Glomerular visceral epithelial cell (primary cell): Measurements from ENCODE around the gene DNAJB8.
A peak's percentile ranks its signal among the peaks of the same experiment; 100 is the strongest.

ENCODE experiments used
- DNase-seq: peaks from one replicate; pipeline ENCODE4 v3.0.0-alpha.2; 2016; ENCODE audit errors: extremely low spot score

DNAJB8 gene

DNA sequence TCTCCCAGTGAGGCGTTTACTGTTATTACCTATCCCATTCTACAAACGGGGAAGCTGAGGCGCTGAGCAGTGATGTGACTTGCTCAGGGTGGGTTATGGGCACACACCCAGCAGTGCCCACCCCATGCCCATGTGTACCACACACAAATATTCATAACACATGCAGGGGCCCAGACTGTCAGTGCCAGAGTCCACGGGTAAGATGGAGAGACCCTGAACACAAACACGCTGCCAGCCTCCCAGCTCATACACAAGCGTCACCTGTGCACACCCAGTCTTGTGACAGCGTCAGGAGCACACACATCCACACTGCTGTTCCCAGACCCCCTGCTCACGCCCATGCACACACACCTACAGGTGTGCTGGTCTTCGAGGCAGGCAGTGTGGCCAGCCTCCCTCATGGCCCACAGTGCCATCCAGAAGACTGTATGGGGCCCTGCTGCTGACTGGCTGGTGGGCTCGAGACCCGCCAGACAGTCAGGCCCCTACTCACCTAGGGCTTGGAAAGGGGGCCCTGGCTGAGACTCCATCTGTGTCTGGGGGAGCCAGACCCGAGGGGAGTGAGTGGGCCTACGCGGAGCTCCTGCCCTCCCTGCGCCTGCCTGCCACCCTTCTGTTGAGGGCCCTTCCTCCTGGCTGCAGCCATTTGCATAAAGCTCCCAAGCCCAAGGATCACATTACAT, 39.4 kb downstream of the DNAJB8 start:
- DNase-seq, result no peak

DNA sequence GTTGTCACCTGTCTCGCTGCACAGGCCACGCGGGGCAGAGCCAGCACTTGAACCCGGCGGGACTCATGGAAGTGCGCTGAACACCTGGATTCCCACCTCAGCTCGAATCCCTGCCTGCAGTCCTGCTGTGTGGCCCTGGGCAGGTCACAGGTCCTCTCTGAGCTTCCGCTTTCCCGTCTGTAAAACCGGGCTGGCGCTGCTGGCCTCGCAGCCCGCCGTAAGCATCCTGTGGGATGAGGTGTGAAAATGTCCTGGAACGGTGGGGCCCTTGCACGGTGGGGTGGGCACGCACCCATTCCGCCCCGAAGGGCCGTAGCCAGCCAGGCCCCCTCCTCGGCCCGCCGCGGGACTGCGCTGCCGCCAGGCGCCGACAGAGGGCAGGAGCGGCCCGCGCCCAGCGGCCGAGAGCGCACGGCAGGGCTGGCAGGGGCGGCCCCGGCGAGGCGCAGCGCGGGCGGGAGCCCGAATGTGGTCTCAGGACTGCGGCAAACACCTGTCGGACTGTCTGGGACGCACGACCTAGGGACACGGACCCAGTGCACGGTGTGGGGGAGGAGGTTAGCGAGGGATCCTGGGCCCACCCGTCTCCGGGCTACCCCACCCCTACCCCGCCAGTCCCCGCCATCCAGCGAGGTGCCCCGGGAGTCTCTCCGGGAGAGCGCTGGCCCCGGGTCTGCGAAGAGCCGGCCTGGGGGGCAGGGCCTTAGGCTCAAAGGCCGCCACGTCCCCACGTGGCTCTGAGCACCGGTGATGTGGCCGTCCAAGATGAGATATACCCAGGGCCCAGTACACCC, 40.4 kb downstream of the DNAJB8 start:
- DNase-seq, result peak; percentile 40

DNA sequence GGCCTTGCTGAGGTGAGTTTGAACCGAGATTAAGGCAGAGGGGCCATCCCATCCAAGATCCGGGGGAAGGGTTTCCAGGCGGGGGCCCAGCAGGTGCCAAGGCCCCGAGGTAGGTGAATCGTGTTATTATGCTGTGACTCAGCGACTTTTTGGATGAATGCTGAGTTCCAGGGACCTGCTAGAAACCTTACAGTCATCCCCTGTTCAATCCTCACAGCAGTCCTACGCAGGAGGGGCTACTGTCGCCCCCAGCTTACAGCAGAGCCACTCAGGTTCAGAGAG, 40.9 kb downstream of the DNAJB8 start:
- no peak for DNase-seq

DNA sequence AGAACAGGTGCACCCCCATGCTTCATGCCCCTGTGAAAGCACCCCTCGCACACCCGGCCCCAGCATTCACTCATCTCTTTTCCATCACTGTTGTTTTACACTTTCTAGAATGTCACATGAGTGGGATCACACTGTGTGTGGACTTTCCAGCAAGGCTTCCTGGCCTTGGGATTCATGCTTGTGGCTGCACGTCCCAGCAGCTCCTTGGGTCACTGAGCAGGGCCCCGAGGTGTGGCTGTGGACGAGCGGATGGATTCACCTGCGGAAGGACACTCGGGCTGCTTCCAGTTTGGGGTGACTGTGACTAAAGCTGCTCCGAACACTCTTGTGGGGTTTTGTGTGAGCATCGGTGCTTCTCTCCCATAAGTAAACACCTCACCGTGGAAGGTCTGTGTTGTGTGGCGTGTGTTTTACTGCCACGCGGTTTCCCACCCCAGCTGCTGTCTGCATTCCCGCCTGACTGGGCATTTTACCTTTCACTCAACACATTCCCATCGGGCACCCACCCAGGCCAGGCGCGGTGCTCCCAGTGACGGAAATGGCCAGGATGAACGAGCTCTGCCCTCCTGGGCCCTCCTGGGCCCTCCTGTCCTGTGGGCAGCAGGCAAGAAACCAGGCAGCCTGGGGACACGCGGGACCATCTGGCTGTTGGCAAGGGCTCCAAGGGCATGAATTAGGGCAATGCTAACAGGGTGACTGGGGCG, 41.4 kb downstream of the DNAJB8 start:
- DNase-seq, result no peak

DNA sequence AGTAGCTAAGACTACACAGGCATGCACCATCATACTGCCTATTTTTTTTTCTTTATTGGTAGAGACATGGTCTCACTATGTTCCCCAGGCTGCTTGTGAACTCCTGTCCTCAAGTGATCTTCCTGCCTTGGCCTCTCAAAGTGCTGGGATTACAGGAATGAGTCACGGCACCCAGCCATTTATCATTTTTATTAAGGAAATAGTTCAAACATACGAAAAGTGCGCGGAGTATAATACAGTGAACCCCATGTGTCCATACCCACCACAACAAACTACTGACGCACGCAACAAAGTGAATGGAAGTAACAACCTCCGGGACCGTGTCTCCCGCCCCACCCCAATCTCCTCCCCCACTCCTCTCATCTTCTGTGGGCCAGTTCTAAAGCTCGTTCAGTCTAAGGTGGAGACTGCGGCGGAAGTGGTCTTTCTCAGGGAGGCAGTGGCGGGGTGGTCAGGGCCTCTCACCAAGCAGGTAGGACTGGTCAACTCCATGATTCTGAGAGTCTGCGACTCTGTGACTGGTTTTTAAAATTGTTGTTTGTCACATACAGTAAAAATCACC, 42.1 kb downstream of the DNAJB8 start:
- DNase-seq, result no peak

DNA sequence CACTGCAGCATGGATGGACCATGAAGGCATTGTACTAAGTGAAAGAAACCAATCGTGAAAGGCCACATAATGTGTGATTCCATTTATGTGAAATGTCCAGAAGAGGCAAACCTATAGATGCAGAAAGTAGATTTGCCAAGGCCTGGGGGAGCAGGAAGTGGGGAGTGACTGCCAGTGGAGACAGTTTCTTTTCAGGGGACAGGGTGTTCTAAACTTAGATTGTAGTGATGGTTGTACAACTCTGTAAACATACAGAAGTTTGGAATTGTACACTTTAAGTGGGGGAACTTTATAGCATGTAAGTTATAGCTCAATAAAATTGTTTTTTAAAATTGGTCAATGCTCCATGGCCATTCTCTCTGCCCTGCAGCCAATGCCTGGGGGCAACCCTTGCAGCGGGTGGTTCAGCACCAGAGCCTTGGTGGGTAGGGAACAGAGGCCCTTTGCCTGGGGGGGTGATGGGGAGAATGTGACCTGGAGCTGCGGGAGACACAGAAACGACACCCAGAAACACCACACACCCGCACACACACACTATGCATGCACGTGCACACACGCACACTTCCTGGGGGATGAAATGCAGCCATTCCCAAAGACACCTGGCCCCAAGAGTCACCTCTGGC, 43.1 kb downstream of the DNAJB8 start:
- DNase-seq, result no peak

DNA sequence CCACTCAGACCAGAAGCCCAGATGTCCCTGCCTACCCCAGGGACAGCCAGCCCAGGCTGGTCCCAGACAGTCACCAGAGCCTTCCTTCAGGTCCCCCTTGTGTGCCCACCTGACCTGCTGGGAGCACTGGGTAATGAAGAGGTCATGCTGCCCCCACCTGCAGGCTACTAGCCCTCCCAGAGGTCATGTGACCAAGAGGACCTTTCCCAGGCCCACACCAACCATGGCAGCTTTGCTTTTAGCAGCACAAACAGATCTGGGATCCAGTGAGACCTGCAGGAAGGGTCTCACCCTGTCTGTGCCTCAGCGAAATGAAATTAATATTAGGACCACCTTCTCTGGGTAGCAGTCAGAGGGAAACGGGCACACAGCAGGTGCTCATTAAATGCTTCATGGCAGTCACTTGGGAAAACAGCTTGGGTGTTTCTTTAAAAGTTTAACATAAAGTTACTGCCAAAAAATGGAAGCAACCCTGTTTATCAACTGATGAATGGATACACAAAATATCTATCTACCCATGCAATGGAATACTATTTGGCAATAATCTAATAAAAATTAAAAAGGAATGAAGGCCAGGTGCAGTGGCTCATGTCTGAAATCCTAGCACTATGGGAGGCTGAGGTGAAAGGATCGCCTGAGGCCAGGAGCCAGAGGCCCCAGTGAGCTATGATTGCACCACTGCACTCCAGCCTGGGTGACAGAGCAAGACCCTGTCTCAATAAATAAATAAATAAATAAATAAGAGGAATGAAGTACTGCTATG, 43.7 kb downstream of the DNAJB8 start:
- DNase-seq, result no peak

DNA sequence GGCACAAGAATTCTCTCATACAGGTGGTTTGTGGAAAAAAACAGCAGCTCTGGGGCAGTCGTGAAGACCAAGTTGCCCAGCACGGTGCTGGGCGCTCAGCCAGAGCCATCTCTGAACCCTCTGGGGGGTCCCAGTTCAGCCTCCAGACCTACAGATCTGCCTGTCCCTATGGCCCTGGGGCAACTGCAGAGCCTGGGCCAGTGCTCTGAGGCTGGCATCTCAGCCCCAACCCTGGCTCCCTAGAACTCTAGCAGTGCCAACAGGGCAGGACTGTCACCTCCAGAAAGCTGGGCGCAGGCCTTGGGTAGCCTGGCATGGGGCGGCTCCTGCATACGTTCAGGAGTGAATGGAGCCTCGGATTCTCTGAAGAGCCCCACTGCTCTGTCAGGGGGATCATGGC, 44.7 kb downstream of the DNAJB8 start:
- no peak for DNase-seq

DNA sequence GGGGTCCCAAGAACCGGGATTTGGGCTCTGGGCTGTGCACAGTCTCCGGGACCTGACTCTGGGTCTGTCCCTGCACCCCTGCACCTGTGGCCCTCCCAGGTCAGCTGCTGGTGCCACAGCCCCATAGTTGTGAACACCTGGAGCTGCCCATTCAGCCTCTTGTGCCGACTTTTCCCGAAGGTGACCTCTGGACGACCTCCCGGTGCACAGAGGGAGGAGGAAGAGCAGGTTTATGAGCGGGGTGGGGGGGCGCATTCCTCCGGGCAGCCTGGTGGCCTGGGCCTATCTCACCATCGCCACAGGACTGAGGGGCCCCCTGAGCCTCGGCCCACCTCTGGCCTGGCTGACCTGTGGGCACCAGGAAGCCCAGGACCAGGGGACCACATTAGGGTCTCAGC, 45.3 kb downstream of the DNAJB8 start:
- DNase-seq, result no peak

DNA sequence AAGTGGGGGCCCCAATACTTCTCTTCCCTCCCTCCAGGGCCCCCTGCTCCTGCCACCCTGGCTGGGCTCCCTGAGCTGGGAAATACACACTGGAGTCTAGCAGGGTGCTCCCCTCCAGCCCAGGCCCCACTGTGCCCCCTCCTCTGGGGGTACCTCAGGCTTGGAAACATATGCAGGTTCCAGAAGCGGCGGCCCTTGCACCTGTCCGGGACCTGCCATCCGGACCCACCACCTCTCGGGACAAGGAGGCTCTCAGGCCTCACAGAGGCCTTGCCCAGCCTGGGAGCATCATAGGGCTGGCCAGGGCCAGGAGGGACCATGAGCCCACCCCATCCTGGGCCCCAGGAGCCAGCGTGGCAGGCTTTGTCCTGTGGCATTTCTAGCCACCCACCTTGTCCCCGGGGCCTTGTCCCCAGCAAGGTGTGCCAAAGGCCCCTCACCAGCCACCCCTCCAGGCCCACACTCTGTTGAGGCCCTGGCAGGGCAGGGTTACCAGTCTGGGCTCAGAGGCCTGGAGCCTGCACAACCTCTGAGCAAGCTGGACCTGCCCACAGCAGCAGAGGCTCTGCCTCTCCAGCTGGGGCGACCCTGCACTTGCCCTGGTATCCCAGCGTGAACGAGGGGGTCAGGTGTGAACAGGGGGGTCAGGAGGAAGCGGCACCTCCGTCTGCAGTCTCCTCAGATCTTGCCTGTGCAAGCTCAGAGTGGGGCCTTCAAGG, 45.8 kb downstream of the DNAJB8 start:
- DNase-seq, result no peak

DNA sequence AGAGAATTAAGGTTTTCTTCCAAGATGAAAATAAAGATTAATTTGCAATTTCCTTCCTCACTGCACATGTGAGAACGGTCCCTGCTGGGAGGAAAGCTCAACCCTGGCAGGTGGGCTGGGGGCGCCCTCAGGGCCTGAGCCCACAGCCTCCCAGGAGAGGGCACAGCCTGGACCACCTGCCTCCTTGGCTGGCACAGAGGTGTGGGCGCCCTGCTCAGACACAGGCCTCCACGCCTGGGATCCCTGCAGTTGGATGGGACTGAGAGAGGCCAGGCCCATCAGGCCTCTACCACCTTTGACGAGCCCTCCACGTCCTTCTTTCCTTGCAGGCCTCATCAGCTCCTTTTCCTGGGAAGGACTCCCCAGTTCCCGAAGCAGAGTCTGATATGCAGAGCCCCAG, 46.4 kb downstream of the DNAJB8 start:
- no peak for DNase-seq

DNA sequence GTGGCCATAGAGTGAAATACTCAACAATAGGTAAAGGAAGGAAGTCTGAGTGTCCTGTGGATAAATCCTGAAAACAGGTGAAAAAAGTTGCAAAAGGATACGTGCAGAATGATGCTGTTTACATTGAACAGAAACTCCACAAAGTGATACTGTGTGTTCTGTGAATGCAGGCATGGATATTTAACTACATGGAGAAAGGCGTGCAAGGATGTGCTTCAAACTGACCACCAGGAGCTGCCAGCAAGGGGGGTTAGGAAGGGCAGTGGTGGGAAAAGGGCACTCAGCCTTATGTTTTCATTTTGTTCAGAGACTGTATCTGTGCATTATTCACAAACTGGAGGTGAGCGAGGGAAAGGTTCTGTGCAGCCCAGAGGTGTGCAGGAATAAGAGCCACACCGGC, 47.4 kb downstream of the DNAJB8 start:
- no peak for DNase-seq

DNA sequence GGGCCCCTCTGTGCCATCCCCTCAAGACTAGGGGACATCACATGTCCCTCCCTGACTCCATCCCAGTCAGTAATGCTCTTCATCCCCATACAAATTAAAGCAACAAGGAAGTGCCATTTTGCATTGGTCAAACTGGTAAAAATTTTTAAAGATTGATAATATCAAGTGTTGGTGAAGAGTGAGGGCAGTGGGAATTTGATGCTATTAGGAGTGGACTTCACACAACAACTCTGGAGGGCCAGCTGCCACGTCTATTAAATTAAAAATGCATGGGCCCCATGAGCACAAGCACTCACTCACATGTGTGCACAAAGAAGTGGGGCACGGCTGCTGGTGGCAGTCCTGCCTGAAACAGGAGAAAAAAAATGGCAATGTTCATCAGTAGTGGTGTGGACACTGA, 47.8 kb downstream of the DNAJB8 start:
- DNase-seq, result no peak

DNA sequence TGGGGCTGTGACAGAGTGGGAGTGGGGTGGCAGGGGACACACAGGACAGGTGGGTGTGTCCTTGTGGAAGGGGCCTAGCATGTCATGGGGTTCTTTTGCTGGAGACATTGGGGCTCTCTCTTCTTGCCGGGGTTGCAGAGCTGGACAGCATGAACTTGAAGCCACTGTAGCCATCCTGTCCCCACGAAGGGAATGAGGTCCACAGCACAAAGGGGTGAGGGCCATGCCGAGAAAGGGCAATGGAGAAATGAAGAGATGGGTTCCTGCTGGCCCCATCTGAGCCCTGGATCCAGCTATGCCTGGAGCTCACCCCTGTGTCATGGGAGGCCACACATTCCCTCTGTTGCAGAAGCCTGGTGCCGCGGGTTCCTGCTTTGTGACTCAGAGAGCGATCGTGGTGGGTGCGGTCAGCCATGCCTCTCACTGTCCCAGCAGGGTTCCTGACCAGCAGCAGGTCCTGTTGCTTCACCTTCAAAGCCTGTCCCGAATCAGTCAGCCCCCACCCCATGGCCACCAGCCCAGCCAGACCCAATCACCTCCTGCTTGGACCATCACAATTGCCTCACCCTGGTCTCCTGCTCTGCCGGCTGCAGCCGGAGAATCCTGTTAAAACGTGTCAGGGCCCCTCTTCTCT, 50.0 kb downstream of the DNAJB8 start:
- DNase-seq, result peak; percentile 85

DNA sequence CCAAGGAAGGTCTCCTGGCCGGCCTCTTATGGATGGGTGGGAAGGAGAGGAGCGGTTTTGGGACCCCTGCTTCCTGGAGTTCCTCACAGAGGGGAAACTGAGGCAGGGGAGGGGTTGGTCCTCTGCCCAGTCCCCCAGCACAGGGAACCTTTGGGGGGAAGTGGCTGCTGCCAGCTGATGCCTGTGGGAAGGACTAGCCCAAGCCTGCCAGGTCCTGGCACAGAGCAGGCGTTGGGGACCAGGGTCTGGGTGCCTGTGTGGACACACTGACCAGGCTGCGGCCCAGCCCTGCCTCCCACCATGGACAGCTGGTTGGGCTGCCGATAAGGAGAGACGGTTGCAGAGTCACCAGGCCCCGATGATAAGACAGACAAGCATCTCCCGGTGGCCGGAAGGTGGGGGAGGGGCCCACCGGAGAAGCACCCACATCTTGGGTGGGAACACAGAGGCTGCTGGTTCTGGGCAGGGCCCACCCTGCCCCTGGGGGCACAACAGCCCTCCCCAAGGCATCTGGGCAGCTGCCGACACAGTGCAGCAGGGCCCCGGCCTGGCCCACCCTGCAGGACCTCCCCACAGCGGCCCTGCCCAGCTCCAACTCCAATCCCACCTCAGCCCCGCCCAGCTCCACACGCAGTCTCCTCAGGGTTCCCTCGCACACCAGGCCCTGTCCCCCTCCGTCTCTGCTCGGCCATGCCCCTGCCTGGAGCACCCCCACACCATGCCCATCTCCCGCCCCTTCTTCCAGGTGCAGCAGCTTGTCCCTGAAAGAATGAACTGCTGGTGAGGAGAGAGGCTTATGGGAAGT, 50.7 kb downstream of the DNAJB8 start:
- DNase-seq, result no peak

DNA sequence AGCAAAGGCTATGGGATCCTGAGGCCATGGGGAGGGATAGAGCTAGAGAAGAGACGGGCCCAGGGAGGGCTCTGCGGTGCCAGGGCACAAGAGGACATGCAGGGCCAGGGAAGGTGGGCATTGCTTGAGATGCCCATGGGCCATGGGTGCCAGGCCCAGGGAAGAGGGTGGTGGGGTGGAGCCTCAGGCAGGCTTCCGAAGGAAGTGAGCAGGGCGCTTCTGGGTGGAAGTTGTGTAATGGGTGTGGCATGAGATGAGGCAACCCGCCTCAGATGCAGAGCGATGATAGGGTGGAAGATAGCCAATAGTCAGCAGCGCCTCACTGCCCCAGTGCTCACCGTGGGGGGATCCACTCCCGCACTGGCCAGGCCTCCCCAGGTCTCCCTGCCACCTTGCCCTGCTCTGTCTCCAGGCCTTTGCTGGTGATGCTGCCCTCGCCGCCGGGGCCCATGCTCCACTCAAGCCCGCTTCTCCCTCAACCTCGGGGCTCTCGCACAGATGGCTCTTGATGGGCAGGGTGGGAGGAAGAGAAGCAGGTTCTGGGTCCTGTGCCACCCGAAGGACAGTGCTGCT, 51.4 kb downstream of the DNAJB8 start:
- no peak for DNase-seq

DNA sequence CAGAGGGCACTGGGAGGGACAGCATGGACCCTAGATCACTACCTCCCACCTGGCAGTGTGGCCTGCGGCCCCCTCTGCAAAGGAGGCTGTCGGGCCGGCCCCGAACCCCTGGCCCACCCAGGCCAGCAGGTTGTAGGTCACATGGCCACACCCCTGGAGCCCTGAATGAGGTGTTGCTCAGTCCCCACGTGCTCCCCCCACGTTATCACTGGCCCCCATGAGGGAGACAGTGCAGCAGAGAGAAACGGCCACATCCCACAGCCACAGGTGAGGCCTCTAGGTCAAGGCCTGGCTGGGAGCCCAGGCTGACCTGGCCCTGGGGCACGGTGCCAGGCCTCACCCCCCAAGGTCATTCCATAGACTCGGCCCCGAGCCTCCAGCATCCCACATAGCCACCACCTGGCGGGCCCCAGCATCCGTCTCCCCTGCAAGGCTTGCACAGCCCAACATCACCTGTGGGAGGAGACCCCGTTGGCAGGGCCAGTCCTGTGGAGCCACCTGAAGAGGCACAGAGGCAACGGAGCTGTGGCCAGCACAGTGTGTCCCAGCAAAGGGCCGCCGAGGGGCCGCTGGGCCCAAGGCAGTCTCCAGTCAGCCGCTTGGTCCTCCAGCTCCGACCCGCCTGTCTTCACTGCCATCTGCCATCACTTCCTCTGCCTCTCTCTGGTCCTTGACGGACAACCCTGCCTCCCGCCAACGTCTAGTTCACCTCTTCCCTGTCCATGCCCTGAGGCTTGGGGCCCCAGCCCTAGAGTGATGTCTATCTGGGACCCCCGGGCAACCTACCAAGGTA, 53.1 kb downstream of the DNAJB8 start:
- no peak for DNase-seq

DNA sequence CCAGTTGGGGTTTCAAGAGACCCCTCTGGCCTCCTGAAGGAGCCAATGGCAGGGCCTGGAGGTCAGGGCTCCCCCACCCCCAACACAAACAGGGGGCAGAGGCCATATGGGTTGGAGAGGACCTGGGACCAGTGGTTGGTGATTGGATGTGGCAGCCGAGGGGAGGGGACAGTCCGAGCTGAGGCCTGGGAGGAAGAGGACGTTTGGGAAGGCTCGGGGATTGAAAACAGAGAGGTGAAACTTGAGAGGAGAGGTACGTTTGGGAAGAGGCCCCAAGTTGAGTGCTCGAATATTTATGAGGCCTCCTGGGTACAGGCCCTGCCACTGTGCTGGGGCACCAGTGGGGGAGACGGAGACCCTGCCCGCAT, 53.7 kb downstream of the DNAJB8 start:
- DNase-seq, result no peak
